Measurements from ENCODE around the gene TPCN1.

TPCN1 gene

DNA sequence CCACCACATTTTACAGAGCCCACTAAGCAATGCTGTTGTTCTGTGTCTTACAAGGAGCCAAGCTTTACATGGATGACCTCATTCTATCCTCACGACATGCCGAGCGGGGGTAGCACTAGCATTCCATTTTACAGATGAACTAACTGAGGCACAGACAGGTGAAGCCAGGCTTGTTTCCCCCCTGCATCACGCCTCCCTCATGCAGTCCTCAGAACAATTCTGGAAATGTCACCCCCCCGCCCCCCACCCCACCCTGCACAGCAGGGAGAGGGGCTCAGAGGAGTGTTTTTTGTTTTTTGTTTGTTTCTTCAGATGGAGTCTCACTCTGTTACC, 112.1 kb downstream of the TPCN1 start:
- no peak overlapping the region for H3K9ac ChIP-seq
- no peaks in the 10 kb centered on the region for H4K20me1 ChIP-seq (ENCODE audit: insufficient read depth)
- no peaks in the 10 kb centered on the region for H3K36me3 ChIP-seq (ENCODE audit: insufficient read depth)
- H3K4me3 ChIP-seq (IDR thresholded peaks at IDR 0.05; ENCODE audit: insufficient read depth, low read depth, low read length) = no peak overlapping the region
- TF ChIP-seq, protein P1, sequence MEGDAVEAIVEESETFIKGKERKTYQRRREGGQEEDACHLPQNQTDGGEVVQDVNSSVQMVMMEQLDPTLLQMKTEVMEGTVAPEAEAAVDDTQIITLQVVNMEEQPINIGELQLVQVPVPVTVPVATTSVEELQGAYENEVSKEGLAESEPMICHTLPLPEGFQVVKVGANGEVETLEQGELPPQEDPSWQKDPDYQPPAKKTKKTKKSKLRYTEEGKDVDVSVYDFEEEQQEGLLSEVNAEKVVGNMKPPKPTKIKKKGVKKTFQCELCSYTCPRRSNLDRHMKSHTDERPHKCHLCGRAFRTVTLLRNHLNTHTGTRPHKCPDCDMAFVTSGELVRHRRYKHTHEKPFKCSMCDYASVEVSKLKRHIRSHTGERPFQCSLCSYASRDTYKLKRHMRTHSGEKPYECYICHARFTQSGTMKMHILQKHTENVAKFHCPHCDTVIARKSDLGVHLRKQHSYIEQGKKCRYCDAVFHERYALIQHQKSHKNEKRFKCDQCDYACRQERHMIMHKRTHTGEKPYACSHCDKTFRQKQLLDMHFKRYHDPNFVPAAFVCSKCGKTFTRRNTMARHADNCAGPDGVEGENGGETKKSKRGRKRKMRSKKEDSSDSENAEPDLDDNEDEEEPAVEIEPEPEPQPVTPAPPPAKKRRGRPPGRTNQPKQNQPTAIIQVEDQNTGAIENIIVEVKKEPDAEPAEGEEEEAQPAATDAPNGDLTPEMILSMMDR (conservative IDR thresholded peaks at IDR 0.05; ENCODE audit: low read depth, low read length) = no peak
- H3K27me3 ChIP-seq (ENCODE audit: insufficient read depth, low read depth) = no peaks in the 10 kb centered on the region
- no peaks in the 10 kb centered on the region for H3K79me2 ChIP-seq (ENCODE audit: insufficient read depth, low read depth)
- no peak overlapping the region for H2AFZ ChIP-seq (ENCODE audit: low read depth)
- H3K4me1 ChIP-seq (ENCODE audit: low read depth, poor library complexity, severe bottlenecking) = no peaks in the 10 kb centered on the region
- H3K4me2 ChIP-seq = no peak overlapping the region
- H3K27ac ChIP-seq = no peak overlapping the region

DNA sequence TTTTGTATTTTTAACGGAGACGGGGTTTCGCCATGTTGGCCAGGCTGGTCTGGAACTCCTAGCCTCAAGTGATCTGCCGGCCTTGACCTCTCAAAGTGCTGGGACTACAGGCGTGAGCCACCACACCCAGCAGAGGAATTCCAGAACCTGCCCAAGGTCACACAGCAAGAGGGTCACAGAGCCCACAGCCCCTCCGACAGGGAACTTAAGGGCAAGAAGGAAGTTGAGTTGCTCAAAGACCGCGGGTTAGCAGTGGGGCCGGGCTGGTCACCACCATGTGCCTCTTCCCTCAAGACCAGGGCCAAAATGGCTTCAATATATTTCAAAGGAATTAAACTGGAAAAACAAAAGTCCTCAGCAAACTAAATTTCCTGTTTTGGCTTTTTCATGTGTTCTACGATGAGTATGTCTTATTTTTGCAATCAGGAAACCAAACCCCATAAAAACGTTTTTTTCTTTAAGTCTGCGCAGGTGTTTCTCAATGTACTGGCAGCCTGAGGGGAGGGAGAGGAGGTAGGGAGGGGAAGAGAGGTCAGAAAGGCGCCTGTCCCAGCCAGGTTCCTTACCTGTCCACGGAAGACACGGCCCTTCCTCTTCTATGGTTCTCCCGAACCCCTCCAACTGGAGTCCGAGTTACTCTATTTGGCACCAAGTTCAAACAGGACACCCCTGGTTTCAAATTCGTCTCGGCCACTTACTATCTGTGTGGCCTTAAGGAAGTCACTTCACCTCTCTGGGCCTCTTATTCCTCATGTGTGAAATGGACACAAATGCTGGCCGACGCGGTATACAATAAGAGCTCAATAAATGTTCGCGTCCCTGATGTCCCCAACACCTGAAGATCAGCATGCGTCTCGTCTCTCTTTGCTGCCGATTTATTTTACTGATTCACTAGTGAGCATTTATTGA, 112.9 kb downstream of the TPCN1 start:
- Histone ChIP-seq H3K27ac (no peak overlapping the region), H3K4me1 (ENCODE audit: low read depth, poor library complexity, severe bottlenecking) (no peaks in the 10 kb centered on the region), H3K9ac (no peak overlapping the region), H3K4me2 (peak overlapping the region; percentile 39), H3K36me3 (ENCODE audit: insufficient read depth) (no peaks in the 10 kb centered on the region), H3K4me3 (IDR thresholded peaks at IDR 0.05; ENCODE audit: insufficient read depth, low read depth, low read length) (no peak overlapping the region), H2AFZ (ENCODE audit: low read depth) (peak overlapping the region; percentile 72), H3K27me3 (ENCODE audit: insufficient read depth, low read depth) (no peaks in the 10 kb centered on the region), H4K20me1 (ENCODE audit: insufficient read depth) (no peaks in the 10 kb centered on the region), H3K79me2 (ENCODE audit: insufficient read depth, low read depth) (no peaks in the 10 kb centered on the region)
- TF ChIP-seq, protein P1 (conservative IDR thresholded peaks at IDR 0.05; ENCODE audit: low read depth, low read length) = no peak

DNA sequence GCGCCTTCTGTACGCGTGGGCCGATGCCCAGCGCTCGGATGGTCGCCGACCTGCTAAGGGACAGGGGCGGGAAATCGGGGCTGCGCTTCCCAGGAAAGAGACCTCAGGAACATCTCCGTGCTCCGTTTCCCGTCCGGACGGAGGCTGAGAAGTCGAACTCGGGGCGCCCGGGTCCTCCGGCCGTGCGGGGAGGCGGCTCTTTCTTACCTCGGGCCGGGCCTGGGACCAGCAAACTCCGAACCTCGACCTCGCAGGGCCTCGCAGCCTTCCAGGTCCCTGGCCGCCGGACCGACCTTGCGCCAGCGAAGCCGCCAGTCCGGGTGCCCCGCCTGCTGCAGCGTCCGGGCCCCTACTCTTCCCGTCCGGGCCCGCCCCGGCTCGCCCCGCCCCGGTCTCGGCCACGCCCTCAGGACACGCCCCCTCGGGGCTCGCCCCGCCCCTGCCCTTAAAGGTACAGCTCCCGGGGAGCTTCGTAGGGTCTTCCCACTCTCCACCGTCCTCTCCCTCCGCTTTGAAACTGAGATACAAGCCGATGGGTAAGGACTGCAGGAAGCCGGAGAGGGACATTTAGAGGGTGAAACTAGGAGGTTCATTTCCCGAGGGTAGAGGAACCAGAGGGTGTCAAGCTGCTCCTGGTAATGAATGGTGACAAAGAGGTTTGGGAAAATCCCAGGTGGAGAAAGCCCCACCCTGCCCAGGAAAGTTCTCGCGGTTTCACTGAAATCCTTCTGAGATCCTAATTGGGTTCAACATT, 113.7 kb downstream of the TPCN1 start, which contains the start of gene SLC8B1:
SLC8B1 (minus strand) TSS at position 324 of the 754 bp plus-strand sequence. CDS start 2,231 bp downstream, outside the sequence.
- Histone ChIP-seq H3K79me2 (ENCODE audit: insufficient read depth, low read depth) (no peaks in the 10 kb centered on the region), H3K36me3 (ENCODE audit: insufficient read depth) (no peaks in the 10 kb centered on the region), H2AFZ (ENCODE audit: low read depth) (peak within 1 kb of the TSS; percentile 72), H3K9ac (no peak within 1 kb of the TSS; the same call in 1 of the 2 replicates), H4K20me1 (ENCODE audit: insufficient read depth) (no peaks in the 10 kb centered on the region), H3K4me2 (peak within 1 kb of the TSS; percentile 39), H3K27me3 (ENCODE audit: insufficient read depth, low read depth) (no peaks in the 10 kb centered on the region), H3K27ac (no peak within 1 kb of the TSS), H3K4me1 (ENCODE audit: low read depth, poor library complexity, severe bottlenecking) (no peaks in the 10 kb centered on the region), H3K4me3 (IDR thresholded peaks at IDR 0.05; ENCODE audit: insufficient read depth, low read depth, low read length) (no peak within 1 kb of the TSS)
- TF ChIP-seq, protein P1 (conservative IDR thresholded peaks at IDR 0.05; ENCODE audit: low read depth, low read length) = no peak

DNA sequence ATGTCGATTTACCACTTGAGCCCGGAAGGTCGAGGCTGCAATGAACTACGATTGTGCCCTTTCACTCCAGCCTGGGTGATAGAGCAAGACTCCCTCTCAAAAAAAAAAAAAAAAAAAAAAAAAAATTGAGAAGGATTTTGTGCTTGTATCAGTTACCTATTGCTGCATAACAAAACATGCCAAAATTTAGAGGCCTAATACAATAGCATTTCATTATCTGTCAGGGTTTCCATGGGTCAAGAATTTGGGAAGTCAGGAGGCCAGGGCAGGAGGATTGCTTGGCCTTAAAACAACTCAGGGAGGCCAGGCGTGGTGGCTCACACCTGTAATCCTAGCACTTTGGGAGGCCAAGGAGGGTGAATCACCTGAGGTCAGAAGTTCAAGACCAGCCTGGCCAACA, 118.3 kb downstream of the TPCN1 start:
- no peak overlapping the region for H3K27ac ChIP-seq
- no peak overlapping the region for H3K4me2 ChIP-seq
- H2AFZ ChIP-seq (ENCODE audit: low read depth) = no peak overlapping the region
- no peaks in the 10 kb centered on the region for H3K4me1 ChIP-seq (ENCODE audit: low read depth, poor library complexity, severe bottlenecking)
- H3K79me2 ChIP-seq (ENCODE audit: insufficient read depth, low read depth) = no peaks in the 10 kb centered on the region
- H4K20me1 ChIP-seq (ENCODE audit: insufficient read depth) = no peaks in the 10 kb centered on the region
- H3K4me3 ChIP-seq (IDR thresholded peaks at IDR 0.05; ENCODE audit: insufficient read depth, low read depth, low read length) = no peak overlapping the region
- H3K9ac ChIP-seq = no peak overlapping the region
- H3K27me3 ChIP-seq (ENCODE audit: insufficient read depth, low read depth) = no peaks in the 10 kb centered on the region
- H3K36me3 ChIP-seq (ENCODE audit: insufficient read depth) = no peaks in the 10 kb centered on the region
- TF ChIP-seq, protein P1 (conservative IDR thresholded peaks at IDR 0.05; ENCODE audit: low read depth, low read length) = no peak

All from KMS-11 (cell line).